Measurements from ENCODE around the gene SLC25A39.
A peak's percentile ranks its signal among the peaks of the same experiment; 100 is the strongest.
"Not testable (repeated sequence)": the region's sequence is repeated elsewhere in the genome, so short reads cannot be mapped to it uniquely, and the experiment has no call there.

SLC25A39 gene, protein sequence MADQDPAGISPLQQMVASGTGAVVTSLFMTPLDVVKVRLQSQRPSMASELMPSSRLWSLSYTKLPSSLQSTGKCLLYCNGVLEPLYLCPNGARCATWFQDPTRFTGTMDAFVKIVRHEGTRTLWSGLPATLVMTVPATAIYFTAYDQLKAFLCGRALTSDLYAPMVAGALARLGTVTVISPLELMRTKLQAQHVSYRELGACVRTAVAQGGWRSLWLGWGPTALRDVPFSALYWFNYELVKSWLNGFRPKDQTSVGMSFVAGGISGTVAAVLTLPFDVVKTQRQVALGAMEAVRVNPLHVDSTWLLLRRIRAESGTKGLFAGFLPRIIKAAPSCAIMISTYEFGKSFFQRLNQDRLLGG

DNA sequence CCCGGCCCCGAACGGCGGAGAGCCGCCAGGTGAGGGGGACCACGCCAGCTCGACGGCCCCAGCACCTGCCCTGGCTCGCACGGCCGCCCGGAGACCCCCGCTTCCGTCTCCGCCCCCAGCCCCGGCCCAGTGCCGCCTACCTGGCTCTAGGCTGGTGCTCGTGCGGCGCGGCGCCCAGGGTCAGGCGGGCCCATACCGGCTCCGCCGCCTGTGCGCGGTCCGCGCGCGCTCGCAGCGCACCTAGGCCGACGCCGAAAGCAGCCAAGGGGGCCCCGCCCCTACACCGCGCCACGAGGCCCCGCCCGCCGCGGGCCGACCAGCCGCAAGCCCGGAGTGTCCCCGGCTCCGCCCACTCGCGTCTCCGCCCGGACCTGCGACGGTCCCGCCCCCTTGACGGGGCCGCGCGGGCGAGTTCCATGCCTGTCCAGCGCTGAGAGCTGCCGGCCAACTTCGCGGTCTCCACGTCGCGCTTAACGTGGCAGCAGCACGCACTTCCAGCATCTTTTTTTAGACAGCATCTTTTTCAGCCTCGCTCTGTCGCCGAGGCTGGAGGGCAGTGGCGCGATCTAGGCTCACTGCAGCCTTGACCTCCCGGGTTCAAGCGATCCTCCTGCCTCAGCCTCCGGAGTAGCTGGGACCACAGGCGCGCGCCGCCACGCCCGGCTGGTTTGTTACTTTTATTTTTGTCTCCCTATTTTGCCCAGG is at the start of gene SLC25A39:
Gene SLC25A39 (minus strand): TSS at position 253 of the 705 bp plus-strand sequence. CDS start 1,261 bp downstream, outside the sequence.
- TF ChIP-seq, protein P1, sequence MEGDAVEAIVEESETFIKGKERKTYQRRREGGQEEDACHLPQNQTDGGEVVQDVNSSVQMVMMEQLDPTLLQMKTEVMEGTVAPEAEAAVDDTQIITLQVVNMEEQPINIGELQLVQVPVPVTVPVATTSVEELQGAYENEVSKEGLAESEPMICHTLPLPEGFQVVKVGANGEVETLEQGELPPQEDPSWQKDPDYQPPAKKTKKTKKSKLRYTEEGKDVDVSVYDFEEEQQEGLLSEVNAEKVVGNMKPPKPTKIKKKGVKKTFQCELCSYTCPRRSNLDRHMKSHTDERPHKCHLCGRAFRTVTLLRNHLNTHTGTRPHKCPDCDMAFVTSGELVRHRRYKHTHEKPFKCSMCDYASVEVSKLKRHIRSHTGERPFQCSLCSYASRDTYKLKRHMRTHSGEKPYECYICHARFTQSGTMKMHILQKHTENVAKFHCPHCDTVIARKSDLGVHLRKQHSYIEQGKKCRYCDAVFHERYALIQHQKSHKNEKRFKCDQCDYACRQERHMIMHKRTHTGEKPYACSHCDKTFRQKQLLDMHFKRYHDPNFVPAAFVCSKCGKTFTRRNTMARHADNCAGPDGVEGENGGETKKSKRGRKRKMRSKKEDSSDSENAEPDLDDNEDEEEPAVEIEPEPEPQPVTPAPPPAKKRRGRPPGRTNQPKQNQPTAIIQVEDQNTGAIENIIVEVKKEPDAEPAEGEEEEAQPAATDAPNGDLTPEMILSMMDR (conservative IDR thresholded peaks at IDR 0.05; ENCODE audit: low read depth, low read length), result no peak
- peak; percentile 74 for DNase-seq (ENCODE audit: low read depth)

DNA sequence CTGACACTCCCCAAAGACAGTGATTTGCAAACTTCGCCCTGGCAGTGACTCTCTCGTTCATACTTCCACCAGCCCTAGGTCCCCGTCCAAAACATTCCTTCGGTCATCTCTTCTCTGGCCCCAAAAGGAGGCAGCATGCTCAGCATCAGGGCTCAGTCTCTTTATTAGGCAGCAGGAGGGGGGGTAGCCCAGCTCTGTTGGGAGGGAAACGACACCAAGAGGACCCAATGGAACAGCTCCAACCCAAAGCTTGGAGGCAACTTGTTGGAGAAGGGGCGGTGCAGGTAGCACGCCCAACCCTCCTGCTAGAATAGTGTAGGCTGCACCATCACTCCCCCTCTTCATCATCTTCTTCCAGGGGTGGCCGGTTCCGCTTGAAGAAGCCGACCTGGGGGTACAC is 47.4 kb upstream of the SLC25A39 start:
- TF ChIP-seq, protein P1 (conservative IDR thresholded peaks at IDR 0.05; ENCODE audit: low read depth, low read length), result no peak
- H3K4me3 ChIP-seq (ENCODE audit: low read length), result no peak overlapping the region

More for the DNA sequence above, at the start of gene SLC25A39:
- peak within 1 kb of the TSS; percentile 67 for H3K4me3 ChIP-seq (ENCODE audit: low read length)

DNA sequence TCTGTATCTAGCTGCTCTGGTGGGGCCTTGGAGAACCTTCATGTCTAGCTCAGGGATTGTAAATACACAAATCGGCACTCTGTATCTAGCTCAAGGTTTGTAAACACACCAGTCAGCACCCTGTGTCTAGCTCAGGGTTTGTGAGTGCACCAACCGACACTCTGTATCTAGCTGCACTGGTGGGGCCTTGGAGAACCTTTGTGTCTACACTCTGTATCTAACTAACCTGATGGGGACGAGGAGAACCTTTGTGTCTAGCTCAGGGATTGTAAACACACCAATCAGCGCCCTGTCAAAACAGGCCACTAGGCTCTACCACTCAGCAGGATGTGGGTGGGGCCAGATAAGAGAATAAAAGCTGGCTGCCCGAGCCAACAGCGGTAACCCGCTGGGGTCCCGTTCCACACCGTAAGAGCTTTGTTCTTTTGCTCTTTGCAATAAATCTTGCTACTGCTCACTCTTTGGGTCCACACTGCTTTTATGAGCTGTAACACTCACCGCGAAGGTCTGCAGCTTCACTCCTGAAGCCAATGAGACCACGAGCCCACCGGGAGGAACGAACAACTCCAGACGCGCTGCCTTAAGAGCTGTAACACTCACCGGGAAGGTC is 44.9 kb upstream of the SLC25A39 start:
- H3K4me3 ChIP-seq (ENCODE audit: low read length); DNase-seq (ENCODE audit: low read depth): not testable (repeated sequence)

More for the DNA sequence above, 47.4 kb upstream of the SLC25A39 start:
- DNase-seq (ENCODE audit: low read depth), result no peak

DNA sequence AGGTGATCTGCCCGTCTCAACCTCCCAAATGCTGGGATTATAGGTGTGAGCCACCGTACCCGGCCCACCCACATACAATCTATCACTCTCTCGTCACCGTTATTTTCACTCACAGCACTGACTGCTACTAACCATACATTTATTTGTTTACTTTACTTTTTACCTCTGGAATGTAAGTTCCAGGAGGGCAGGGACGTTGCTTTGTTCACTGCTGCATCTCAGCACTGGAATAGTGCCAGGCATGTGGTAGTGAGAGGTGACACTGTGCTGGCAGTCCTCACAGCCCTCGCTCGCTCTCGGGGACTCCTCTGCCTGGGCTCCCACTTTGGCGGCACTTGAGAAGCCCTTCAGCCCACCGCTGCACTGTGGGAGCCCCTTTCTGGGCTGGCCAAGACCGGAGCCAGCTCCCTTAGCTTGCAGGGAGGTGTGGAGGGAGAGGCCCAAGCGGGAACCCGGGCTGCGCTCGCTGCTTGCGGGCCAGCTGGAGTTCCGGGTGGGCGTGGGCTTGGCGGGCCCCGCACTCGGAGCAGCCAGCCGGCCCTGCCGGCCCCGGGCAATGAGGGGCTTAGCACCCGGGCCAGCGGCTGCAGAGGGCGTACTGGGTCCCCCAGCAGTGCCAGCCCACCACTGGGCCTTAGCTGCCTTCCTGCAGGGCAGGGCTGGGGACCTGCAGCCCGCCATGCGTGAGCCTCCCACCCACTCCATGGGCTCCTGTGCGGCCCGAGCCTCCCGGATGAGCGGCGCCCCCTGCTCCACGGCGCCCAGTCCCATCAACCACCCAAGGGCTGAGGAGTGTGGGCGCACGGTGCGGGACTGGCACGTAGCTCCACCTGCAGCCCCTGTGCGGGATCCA is 44.0 kb upstream of the SLC25A39 start:
- DNase-seq (ENCODE audit: low read depth); H3K4me3 ChIP-seq (ENCODE audit: low read length): not testable (repeated sequence)

DNA sequence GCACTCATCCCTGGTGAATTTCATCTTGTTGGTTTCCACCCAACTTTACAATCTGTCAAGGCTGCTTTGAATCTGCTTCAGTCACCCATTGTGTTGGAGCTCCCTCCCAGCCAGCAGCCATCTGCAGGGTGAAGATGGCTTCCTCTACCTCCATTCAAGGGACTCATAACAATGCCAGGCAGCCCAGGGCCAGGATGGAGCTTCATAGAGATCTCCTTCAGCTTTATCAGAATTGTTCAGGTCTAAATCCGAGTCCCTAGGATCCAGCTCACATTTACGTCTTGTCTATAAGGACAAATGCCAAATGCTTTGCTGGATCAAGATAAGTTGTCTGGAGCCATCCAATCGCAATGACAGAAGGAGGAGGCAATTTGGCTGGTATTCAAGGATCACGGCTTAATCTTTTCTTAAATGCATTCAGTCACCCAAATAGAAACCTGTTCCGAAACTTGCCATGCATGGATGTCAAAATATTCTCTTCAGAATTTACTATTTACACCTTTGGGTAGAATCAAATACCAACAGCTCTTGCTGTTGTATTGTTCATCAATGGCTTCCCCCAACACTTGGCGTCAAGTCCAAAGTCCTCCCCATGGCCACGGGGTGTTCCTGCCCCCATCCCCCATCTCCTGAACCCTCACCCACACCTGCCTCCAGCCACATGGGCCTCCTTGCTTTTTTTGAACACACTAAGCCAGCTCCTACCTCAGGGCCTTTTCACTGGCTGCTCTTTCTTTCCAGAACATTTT is 42.8 kb upstream of the SLC25A39 start:
- TF ChIP-seq, protein P1 (conservative IDR thresholded peaks at IDR 0.05; ENCODE audit: low read depth, low read length), result no peak
- H3K4me3 ChIP-seq (ENCODE audit: low read length), result no peak overlapping the region
- no peak for DNase-seq (ENCODE audit: low read depth)

DNA sequence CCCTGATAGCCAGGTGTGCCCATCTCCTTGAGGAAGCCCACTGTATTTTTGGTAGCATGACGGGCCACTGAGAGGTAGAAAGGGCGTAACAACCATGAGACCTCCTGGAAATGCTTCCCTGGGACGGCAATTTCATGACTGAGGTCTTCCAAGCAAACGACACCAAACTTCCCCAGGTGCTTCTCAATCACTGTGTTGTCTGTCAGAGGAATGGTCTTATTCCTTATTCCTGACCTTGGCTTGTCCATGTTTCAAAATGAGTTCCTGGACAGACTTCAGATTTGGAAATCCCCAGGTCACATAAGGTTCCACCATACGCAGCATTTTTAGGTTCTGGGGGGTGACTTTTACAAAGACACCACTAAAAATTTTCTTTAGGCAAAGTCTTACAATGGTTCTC is 40.4 kb upstream of the SLC25A39 start:
- H3K4me3 ChIP-seq (ENCODE audit: low read length); DNase-seq (ENCODE audit: low read depth): not testable (repeated sequence)

DNA sequence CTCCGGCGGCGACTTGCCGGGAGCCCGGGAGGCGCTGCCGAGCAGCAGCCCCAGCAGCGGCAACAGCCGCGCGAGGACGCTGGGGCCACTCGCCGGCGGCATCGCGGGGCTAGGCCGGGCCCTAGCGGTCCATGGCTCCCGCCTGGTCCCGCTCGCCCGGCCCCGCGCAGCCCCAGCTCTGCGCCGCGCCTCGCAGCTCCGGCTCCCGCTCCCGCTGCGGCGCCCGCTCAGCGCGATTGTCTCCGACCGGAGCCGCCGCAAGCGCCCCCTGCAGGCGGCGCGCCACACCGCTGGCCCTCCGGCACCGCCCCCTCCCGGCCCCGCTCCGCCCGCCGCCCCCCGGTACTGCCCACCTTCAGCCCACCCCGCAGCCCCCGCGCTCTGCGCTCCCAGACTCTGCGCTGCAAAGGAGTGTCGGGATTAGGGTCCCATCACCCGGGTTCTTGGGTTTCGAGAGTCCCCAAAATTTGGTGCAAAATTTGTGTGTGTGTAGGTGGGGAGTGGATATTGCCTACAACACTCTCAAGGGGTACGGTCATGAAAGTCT is 39.1 kb upstream of the SLC25A39 start, which contains the start of gene FAM171A2:
Gene FAM171A2 (minus strand): TSS at position 241 of the 547 bp plus-strand sequence. CDS start 139 bp downstream, at position 102.
- TF ChIP-seq, protein P1 (conservative IDR thresholded peaks at IDR 0.05; ENCODE audit: low read depth, low read length), result peak; percentile 41
- no peak for DNase-seq (ENCODE audit: low read depth)
- peak within 1 kb of the TSS; percentile 71 for H3K4me3 ChIP-seq (ENCODE audit: low read length)
